SU-DHL-6 (cell line): ENCODE measurements around the gene SELENOO.

Experiments
- H2AFZ ChIP-seq: fragments of 200-600 bp; sonication (generic); 2 replicates; pipeline ENCODE4 v1.6.1; 2014; ENCODE audit warnings: low read depth, mild to moderate bottlenecking, moderate library complexity, mixed read lengths, antibody characterized with exemption, low read length; ENCODE audit not compliant: severe bottlenecking
- H3F3A ChIP-seq: fragments of 200-600 bp; shearing (Covaris generic); 2 replicates; pipeline ENCODE4 v1.6.0; 2016; ENCODE audit warnings: antibody characterized with exemption, mild to moderate bottlenecking; ENCODE audit not compliant: insufficient read depth
- H3K27ac ChIP-seq: fragments of 200-600 bp; sonication (generic); 2 replicates; pipeline ENCODE4 v1.5.1; 2016; ENCODE audit warnings: low read depth, mild to moderate bottlenecking, low read length, moderate library complexity, mixed read lengths
- H3K27me3 ChIP-seq: fragments of 200-600 bp; sonication (generic), shearing (Covaris generic); 2 replicates; pipeline ENCODE4 v1.6.0; 2014; ENCODE audit warnings: mild to moderate bottlenecking, low read length
- H3K36me3 ChIP-seq: fragments of 200-600 bp; sonication (generic); 2 replicates; pipeline ENCODE4 v1.6.1; 2014; ENCODE audit warnings: mild to moderate bottlenecking, low read length, mixed read lengths
- H3K4me2 ChIP-seq: fragments of 300-600, 200-600 bp; shearing (Covaris generic), sonication (generic); 2 replicates; pipeline ENCODE4 v1.6.0; 2014; ENCODE audit warnings: low read length, low read depth, mild to moderate bottlenecking; ENCODE audit not compliant: poor library complexity, severe bottlenecking
- H3K4me3 ChIP-seq: fragments of 200-600 bp; sonication (generic); 2 replicates; pipeline ENCODE4 v1.5.1; 2014; ENCODE audit warnings: antibody characterized with exemption, low read length, mild to moderate bottlenecking, mixed read lengths; ENCODE audit not compliant: insufficient read depth, poor library complexity, severe bottlenecking
- H3K79me2 ChIP-seq: fragments of 200-600 bp; sonication (generic); 2 replicates; pipeline ENCODE4 v1.6.1; 2014; ENCODE audit warnings: mild to moderate bottlenecking, low read length, moderate library complexity; ENCODE audit not compliant: insufficient read depth
- H3K9ac ChIP-seq: fragments of 200-600 bp; sonication (generic); 2 replicates; pipeline ENCODE4 v1.7.0; 2014; ENCODE audit warnings: mild to moderate bottlenecking, low read length
- H3K9me2 ChIP-seq: fragments of 200-600 bp; sonication (generic); replicated peaks from 2 replicates; pipeline ENCODE4 v1.6.1; 2014; ENCODE audit warnings: low read length; ENCODE audit not compliant: insufficient read depth
- H3K9me3 ChIP-seq: fragments of 200-600 bp; sonication (generic); 2 replicates; pipeline ENCODE4 v1.6.1; 2014; ENCODE audit warnings: low read length, mixed read lengths; ENCODE audit not compliant: insufficient read depth
- H4K20me1 ChIP-seq: fragments of 200-600 bp; sonication (generic); 2 replicates; pipeline ENCODE4 v1.6.1; 2014; ENCODE audit warnings: low read depth, mild to moderate bottlenecking, antibody characterized with exemption, low read length, moderate library complexity, mixed read lengths
- CTCF ChIP-seq: fragments of 200-600 bp; sonication (generic); IDR thresholded peaks from one replicate; pipeline ENCODE4 v1.5.1; 2017; ENCODE audit warnings: antibody characterized with exemption, mild to moderate bottlenecking, low read length, moderate library complexity; ENCODE audit not compliant: insufficient read depth, poor library complexity, severe bottlenecking
- EZH2phosphoT487 ChIP-seq: fragments of 200-600 bp; sonication (generic), shearing (Covaris generic); conservative IDR thresholded peaks from 2 replicates; pipeline ENCODE4 v1.6.1; 2018; ENCODE audit warnings: mild to moderate bottlenecking, antibody characterized with exemption, low read length, moderate library complexity, mixed read lengths

Gene SELENOO

GRCh38 chr22:50199829-50200460 lies 866 bp upstream of the SELENOO start:
- H3K27ac ChIP-seq = peak overlapping the region; percentile 81
- H2AFZ ChIP-seq = no peak overlapping the region

DNA sequence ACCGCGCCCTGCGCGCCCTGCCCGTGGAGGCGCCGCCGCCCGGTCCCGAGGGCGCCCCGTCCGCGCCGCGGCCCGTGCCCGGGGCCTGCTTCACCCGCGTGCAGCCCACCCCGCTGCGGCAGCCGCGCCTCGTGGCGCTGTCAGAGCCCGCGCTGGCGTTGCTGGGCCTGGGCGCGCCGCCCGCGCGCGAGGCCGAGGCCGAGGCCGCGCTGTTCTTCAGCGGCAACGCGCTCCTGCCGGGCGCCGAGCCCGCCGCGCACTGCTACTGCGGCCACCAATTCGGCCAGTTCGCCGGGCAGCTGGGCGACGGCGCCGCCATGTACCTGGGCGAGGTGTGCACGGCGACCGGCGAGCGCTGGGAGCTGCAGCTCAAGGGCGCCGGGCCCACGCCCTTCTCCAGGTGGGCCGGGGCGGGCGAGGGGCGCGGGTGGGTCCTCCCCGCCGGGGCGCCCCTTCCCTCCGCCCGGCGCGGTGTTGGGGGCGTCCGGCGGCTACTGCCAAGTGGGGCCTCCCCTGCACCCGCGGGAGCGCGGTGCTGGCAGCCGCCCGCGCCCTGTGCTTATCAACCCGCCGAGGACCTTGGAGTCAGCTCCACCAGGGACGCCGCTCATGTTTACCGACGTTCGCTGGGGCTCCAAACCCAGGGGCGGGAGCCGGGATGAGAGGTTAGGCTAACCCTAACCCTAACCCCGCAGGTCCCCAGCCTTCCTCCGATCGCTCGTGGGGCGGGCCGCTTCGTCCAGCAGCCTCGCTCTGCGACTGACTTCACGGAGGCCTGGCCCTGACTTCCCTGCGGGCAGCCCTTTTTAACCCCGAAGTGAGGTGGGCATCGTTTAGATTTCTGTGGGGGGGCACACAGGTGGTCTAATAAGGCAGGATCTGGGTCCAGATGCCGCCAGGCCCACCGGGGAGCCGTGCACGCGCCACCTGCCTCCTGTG lies 649 bp downstream of the SELENOO start:
- H3F3A ChIP-seq = peaks cover 21% of the 10 kb centered on the region
- H3K36me3 ChIP-seq = peaks cover 12% of the 10 kb centered on the region; the same call in 1 of the 2 replicates
- peak overlapping the region; percentile 77 for H3K27ac ChIP-seq
- H2AFZ ChIP-seq = no peak overlapping the region
- H3K4me3 ChIP-seq = peak overlapping the region; percentile 97
- H3K4me2 ChIP-seq = peak overlapping the region; percentile 89
- peaks cover 36% of the 10 kb centered on the region for H3K79me2 ChIP-seq
- peak overlapping the region; percentile 95 for H3K9ac ChIP-seq
- no peaks in the 10 kb centered on the region for H3K27me3 ChIP-seq
- no peaks in the 10 kb centered on the region for H3K9me3 ChIP-seq
- H3K9me2 ChIP-seq = no peaks in the 10 kb centered on the region
- H4K20me1 ChIP-seq = no peaks in the 10 kb centered on the region
- TF ChIP-seq CTCF = no peak
- no peak for TF ChIP-seq EZH2phosphoT487

More at GRCh38 chr22:50199829-50200460, 866 bp upstream of the SELENOO start:
- H3K9me3 ChIP-seq = no peaks in the 10 kb centered on the region
- no peak for TF ChIP-seq CTCF
- TF ChIP-seq EZH2phosphoT487 = no peak
- H3K27me3 ChIP-seq = no peaks in the 10 kb centered on the region
- H3K4me2 ChIP-seq = peak overlapping the region; percentile 88
- H3K4me3 ChIP-seq = peak overlapping the region; percentile 66
- peaks cover 23% of the 10 kb centered on the region for H3F3A ChIP-seq
- peaks cover 36% of the 10 kb centered on the region for H3K79me2 ChIP-seq
- H3K9ac ChIP-seq = peak overlapping the region; percentile 95
- no peaks in the 10 kb centered on the region for H4K20me1 ChIP-seq
- no peaks in the 10 kb centered on the region for H3K9me2 ChIP-seq
- peaks cover 12% of the 10 kb centered on the region; the same call in 1 of the 2 replicates for H3K36me3 ChIP-seq

GRCh38 chr22:50202130-50202666 lies 1.4 kb downstream of the SELENOO start:
- no peaks in the 10 kb centered on the region for H3K27me3 ChIP-seq
- no peaks in the 10 kb centered on the region for H3K9me3 ChIP-seq
- H2AFZ ChIP-seq = no peak overlapping the region
- H3K79me2 ChIP-seq = peaks cover 36% of the 10 kb centered on the region
- TF ChIP-seq EZH2phosphoT487 (no peak), CTCF (no peak)
- H3K36me3 ChIP-seq = peaks cover 12% of the 10 kb centered on the region; the same call in 1 of the 2 replicates
- peak overlapping the region; percentile 77 for H3K27ac ChIP-seq
- peak overlapping the region; percentile 89 for H3K4me2 ChIP-seq
- peak overlapping the region; percentile 97 for H3K4me3 ChIP-seq
- no peaks in the 10 kb centered on the region for H3K9me2 ChIP-seq
- peaks cover 21% of the 10 kb centered on the region for H3F3A ChIP-seq
- peak overlapping the region; percentile 95 for H3K9ac ChIP-seq
- no peaks in the 10 kb centered on the region for H4K20me1 ChIP-seq
